K562 (cell line): Measurements from ENCODE around the gene SMIM35.

ENCODE experiments used
- CBFB ChIP-seq: sonication (generic); formaldehyde crosslinking; IDR thresholded peaks from 2 replicates; pipeline ENCODE4 v1.4.0; 2020; ENCODE audit warnings: mild to moderate bottlenecking, missing genetic modification reagents
- E2F1 ChIP-seq: sonication (generic); formaldehyde crosslinking; IDR thresholded peaks from 2 replicates; pipeline ENCODE4 v1.8.1; 2023; ENCODE audit warnings: mild to moderate bottlenecking, missing genetic modification reagents, moderate library complexity
- KDM1A ChIP-seq, 2 experiments: fragments of 450-650 bp; IDR thresholded peaks; 2 replicates each; pipeline ENCODE4 v1.6.1; 2016; ENCODE audit warnings: mild to moderate bottlenecking in 2 of 2
- RNF2 ChIP-seq: sonication (generic); IDR thresholded peaks from 2 replicates; pipeline ENCODE4 v1.6.1; 2016
- SRSF1 ChIP-seq: fragments of 200-400 bp; formaldehyde crosslinking; IDR thresholded peaks from 2 replicates; pipeline ENCODE4 v1.6.1; 2017; ENCODE audit warnings: mild to moderate bottlenecking, low read depth, low read length, moderate library complexity
- TGIF2 ChIP-seq: sonication (generic); formaldehyde crosslinking; IDR thresholded peaks from 2 replicates; pipeline ENCODE4 v1.8.1; 2022; ENCODE audit warnings: mild to moderate bottlenecking, missing genetic modification reagents, moderate library complexity
- TF ChIP-seq, protein P1 (sequence below): fragments of 450-650 bp; IDR thresholded peaks from 2 replicates; pipeline ENCODE4 v1.6.1; 2016; ENCODE audit warnings: mild to moderate bottlenecking
- TF ChIP-seq, protein P2 (sequence below): fragments of 250-450 bp; sonication (Bioruptor Pico); IDR thresholded peaks from 2 replicates; pipeline ENCODE4 v1.4.0; 2020; ENCODE audit warnings: mild to moderate bottlenecking, moderate library complexity
- TF ChIP-seq, protein P3 (sequence below), 3 experiments: IDR thresholded peaks in 2 of 3; conservative IDR thresholded peaks in 1 of 3; 2 replicates each; pipeline ENCODE4 v1.5.1; 2011 to 2012; ENCODE audit warnings: low read length in 3 of 3, mild to moderate bottlenecking in 3 of 3, control low read depth in 2 of 3, improper control_type of control experiment in 1 of 3, inconsistent platforms in 1 of 3, low read depth in 1 of 3, mixed read lengths in 1 of 3, moderate library complexity in 1 of 3; ENCODE audit not compliant: insufficient read depth in 2 of 3

DNA sequence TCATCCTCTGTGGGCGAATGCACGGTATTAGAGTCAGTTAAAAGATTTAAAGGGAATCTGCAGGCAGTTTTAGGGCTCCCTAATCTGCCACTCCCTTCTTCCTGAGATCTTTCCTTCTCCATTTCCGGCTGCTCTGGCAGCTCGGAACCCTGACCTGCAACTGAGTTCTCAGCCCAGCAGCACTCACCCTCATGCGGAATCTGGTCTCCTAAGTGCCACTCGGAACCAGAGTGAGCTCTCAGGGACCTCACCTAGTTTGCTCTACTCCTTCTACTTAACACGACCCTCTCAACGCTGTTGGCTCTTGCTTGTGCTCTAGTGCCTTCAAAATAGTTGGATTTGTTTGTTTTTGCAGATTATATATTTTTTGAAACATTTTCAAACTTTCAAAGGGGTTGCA is 119.9 kb downstream of the SMIM35 start:
- TF ChIP-seq SRSF1 (no peak), RNF2 (no peak), KDM1A (IDR thresholded peaks at IDR 0.05) (no peak), TGIF2 (CRISPR knock-in tag) (no peak), E2F1 (no peak), CBFB (CRISPR knock-in tag) (no peak)
- TF ChIP-seq, protein P1, sequence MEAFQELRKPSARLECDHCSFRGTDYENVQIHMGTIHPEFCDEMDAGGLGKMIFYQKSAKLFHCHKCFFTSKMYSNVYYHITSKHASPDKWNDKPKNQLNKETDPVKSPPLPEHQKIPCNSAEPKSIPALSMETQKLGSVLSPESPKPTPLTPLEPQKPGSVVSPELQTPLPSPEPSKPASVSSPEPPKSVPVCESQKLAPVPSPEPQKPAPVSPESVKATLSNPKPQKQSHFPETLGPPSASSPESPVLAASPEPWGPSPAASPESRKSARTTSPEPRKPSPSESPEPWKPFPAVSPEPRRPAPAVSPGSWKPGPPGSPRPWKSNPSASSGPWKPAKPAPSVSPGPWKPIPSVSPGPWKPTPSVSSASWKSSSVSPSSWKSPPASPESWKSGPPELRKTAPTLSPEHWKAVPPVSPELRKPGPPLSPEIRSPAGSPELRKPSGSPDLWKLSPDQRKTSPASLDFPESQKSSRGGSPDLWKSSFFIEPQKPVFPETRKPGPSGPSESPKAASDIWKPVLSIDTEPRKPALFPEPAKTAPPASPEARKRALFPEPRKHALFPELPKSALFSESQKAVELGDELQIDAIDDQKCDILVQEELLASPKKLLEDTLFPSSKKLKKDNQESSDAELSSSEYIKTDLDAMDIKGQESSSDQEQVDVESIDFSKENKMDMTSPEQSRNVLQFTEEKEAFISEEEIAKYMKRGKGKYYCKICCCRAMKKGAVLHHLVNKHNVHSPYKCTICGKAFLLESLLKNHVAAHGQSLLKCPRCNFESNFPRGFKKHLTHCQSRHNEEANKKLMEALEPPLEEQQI: no peak
- TF ChIP-seq, protein P2, sequence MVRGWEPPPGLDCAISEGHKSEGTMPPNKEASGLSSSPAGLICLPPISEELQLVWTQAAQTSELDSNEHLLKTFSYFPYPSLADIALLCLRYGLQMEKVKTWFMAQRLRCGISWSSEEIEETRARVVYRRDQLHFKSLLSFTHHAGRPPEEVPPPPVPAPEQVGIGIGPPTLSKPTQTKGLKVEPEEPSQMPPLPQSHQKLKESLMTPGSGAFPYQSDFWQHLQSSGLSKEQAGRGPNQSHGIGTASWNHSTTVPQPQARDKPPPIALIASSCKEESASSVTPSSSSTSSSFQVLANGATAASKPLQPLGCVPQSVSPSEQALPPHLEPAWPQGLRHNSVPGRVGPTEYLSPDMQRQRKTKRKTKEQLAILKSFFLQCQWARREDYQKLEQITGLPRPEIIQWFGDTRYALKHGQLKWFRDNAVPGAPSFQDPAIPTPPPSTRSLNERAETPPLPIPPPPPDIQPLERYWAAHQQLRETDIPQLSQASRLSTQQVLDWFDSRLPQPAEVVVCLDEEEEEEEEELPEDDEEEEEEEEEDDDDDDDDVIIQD (CRISPR knock-in tag): no peak
- TF ChIP-seq, protein P3, sequence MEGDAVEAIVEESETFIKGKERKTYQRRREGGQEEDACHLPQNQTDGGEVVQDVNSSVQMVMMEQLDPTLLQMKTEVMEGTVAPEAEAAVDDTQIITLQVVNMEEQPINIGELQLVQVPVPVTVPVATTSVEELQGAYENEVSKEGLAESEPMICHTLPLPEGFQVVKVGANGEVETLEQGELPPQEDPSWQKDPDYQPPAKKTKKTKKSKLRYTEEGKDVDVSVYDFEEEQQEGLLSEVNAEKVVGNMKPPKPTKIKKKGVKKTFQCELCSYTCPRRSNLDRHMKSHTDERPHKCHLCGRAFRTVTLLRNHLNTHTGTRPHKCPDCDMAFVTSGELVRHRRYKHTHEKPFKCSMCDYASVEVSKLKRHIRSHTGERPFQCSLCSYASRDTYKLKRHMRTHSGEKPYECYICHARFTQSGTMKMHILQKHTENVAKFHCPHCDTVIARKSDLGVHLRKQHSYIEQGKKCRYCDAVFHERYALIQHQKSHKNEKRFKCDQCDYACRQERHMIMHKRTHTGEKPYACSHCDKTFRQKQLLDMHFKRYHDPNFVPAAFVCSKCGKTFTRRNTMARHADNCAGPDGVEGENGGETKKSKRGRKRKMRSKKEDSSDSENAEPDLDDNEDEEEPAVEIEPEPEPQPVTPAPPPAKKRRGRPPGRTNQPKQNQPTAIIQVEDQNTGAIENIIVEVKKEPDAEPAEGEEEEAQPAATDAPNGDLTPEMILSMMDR (IDR thresholded peaks at IDR 0.05 in 2 of 3, conservative IDR thresholded peaks at IDR 0.05 in 1 of 3; ENCODE audit: insufficient read depth in 2 of 3, low read depth in 1 of 3, low read length in 3 of 3): no peak
